Measurements from ENCODE around the gene KCNAB1.

DNA sequence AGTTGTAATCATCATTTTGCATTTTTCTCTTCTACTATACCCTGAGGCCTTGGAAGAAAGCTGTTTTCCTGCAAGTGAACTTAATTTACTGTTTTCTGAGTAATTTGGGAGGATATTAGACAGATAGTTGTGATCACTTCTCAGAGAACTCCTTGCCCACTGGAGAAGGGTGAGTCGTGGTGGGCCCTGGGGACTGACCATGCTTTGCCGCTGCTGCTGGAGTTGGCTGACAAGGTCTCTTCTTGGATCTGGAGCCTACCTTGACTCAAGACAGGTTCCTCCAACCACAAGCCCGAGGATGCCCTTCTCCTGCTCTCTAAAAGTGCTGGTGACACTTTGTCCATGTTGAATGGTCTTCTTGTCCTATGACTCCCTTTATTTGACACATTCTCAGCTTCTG is 68.4 kb downstream of the KCNAB1 start:
- no peak for TF ChIP-seq PPARA (CRISPR knock-in tag; IDR thresholded peaks at IDR 0.05; ENCODE audit: borderline replicate concordance)
- no peak for TF ChIP-seq TSHZ2 (CRISPR knock-in tag; IDR thresholded peaks at IDR 0.05)
- TF ChIP-seq CREB5 (CRISPR knock-in tag; IDR thresholded peaks at IDR 0.05; ENCODE audit: low read depth) = no peak
- TF ChIP-seq ZFP3 (CRISPR knock-in tag; IDR thresholded peaks at IDR 0.05) = no peak
- no peak for TF ChIP-seq ARNTL (CRISPR knock-in tag; IDR thresholded peaks at IDR 0.05; ENCODE audit: borderline replicate concordance, low read depth)
- no peak for TF ChIP-seq ISL1 (CRISPR knock-in tag; IDR thresholded peaks at IDR 0.05)
- TF ChIP-seq, protein P1, sequence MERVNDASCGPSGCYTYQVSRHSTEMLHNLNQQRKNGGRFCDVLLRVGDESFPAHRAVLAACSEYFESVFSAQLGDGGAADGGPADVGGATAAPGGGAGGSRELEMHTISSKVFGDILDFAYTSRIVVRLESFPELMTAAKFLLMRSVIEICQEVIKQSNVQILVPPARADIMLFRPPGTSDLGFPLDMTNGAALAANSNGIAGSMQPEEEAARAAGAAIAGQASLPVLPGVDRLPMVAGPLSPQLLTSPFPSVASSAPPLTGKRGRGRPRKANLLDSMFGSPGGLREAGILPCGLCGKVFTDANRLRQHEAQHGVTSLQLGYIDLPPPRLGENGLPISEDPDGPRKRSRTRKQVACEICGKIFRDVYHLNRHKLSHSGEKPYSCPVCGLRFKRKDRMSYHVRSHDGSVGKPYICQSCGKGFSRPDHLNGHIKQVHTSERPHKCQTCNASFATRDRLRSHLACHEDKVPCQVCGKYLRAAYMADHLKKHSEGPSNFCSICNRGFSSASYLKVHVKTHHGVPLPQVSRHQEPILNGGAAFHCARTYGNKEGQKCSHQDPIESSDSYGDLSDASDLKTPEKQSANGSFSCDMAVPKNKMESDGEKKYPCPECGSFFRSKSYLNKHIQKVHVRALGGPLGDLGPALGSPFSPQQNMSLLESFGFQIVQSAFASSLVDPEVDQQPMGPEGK (CRISPR knock-in tag; IDR thresholded peaks at IDR 0.05; ENCODE audit: borderline replicate concordance) = no peak
- TF ChIP-seq CSDC2 (CRISPR knock-in tag; IDR thresholded peaks at IDR 0.05) = no peak
- no peak for TF ChIP-seq ZNF8 (CRISPR knock-in tag; IDR thresholded peaks at IDR 0.05)
- no peak for TF ChIP-seq ZNF70 (CRISPR knock-in tag; IDR thresholded peaks at IDR 0.05)
- TF ChIP-seq OSR1 (CRISPR knock-in tag; IDR thresholded peaks at IDR 0.05) = no peak
- no peak for TF ChIP-seq TOX (CRISPR knock-in tag; IDR thresholded peaks at IDR 0.05; ENCODE audit: borderline replicate concordance)
